RKO (cell line): Measurements from ENCODE around the gene DDA1.
"Not testable (repeated sequence)": the region's sequence is repeated elsewhere in the genome, so short reads cannot be mapped to it uniquely, and the experiment has no call there.

Experiments used
- DNase-seq: peaks from one replicate; pipeline ENCODE4 v3.0.0-alpha.2; 2016; ENCODE audit warnings: low spot score

Gene DDA1

GRCh38 chr19:17347877-17348276, 38.5 kb downstream of the DDA1 start:
- no peak for DNase-seq

- DNase-seq = no peak
Measured at GRCh38 chr19:17348700-17349099, 39.3 kb downstream of the DDA1 start.

- DNase-seq = peak; percentile 38
Measured at GRCh38 chr19:17351815-17352435, 42.6 kb downstream of the DDA1 start.

GRCh38 chr19:17352608-17353280, 43.4 kb downstream of the DDA1 start:
- no peak for DNase-seq

- no peak for DNase-seq
Measured at GRCh38 chr19:17353386-17353785, 44.0 kb downstream of the DDA1 start.

GRCh38 chr19:17357078-17357666, 47.8 kb downstream of the DDA1 start:
- no peak for DNase-seq

- DNase-seq = no peak
Measured at GRCh38 chr19:17357724-17358123, 48.4 kb downstream of the DDA1 start.

- peak; percentile 72 for DNase-seq
Measured at GRCh38 chr19:17358395-17358794, 49.0 kb downstream of the DDA1 start.

GRCh38 chr19:17359905-17360800, 50.8 kb downstream of the DDA1 start:
- DNase-seq = no peak

- not testable (repeated sequence) for DNase-seq
Measured at GRCh38 chr19:17363852-17364605, 54.7 kb downstream of the DDA1 start.

GRCh38 chr19:17365361-17365760, 56.0 kb downstream of the DDA1 start:
- no peak for DNase-seq

GRCh38 chr19:17370026-17370587, 60.7 kb downstream of the DDA1 start:
- no peak for DNase-seq
